Measurements from ENCODE around the gene PPT2.

- no peak for TF ChIP-seq REST (IDR thresholded peaks at IDR 0.05; ENCODE audit: borderline replicate concordance)
- TF ChIP-seq EZH2 (IDR thresholded peaks at IDR 0.05; ENCODE audit: borderline replicate concordance, insufficient read depth, low read length, poor library complexity, severe bottlenecking): no peak
- TF ChIP-seq EP300 (conservative IDR thresholded peaks at IDR 0.05; ENCODE audit: poor library complexity, severe bottlenecking): no peak
- TF ChIP-seq, protein P1, sequence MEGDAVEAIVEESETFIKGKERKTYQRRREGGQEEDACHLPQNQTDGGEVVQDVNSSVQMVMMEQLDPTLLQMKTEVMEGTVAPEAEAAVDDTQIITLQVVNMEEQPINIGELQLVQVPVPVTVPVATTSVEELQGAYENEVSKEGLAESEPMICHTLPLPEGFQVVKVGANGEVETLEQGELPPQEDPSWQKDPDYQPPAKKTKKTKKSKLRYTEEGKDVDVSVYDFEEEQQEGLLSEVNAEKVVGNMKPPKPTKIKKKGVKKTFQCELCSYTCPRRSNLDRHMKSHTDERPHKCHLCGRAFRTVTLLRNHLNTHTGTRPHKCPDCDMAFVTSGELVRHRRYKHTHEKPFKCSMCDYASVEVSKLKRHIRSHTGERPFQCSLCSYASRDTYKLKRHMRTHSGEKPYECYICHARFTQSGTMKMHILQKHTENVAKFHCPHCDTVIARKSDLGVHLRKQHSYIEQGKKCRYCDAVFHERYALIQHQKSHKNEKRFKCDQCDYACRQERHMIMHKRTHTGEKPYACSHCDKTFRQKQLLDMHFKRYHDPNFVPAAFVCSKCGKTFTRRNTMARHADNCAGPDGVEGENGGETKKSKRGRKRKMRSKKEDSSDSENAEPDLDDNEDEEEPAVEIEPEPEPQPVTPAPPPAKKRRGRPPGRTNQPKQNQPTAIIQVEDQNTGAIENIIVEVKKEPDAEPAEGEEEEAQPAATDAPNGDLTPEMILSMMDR (IDR thresholded peaks at IDR 0.05; ENCODE audit: poor library complexity, severe bottlenecking): no peak
- no peak for TF ChIP-seq TAF1 (IDR thresholded peaks at IDR 0.05; ENCODE audit: low read depth)
- no peak for TF ChIP-seq MXI1 (conservative IDR thresholded peaks at IDR 0.05; ENCODE audit: poor library complexity, severe bottlenecking)
- TF ChIP-seq POLR2AphosphoS5 (IDR thresholded peaks at IDR 0.05): no peak
These were observed 24.4 kb upstream of the PPT2 start for GRCh38 chr6:32129297-32130088.

Data from neural cell (in vitro differentiated cells).